K562 (cell line): ENCODE results near the gene PHF10. TPM values are rescaled to one million over a fixed set of nuclear protein-coding genes. Genes with fewer than 3 reads are reported as not detected.
A peak's percentile ranks its signal among the peaks of the same experiment; 100 is the strongest.

ENCODE experiments used
- CEBPG ChIP-seq, 3 experiments: fragments of 200-800 bp in 1 of 3; sonication (Bioruptor generic) in 1 of 3; sonication (generic) in 1 of 3; formaldehyde crosslinking in 1 of 3; IDR thresholded peaks in 2 of 3; conservative IDR thresholded peaks in 1 of 3; 2 replicates each; pipeline versions ENCODE4 v1.6.1 to v1.8.0; 2016 to 2022; ENCODE audit warnings: missing compliant biosample characterization in 2 of 3, missing genetic modification characterization in 2 of 3, mild to moderate bottlenecking in 1 of 3, missing genetic modification reagents in 1 of 3
- CTBP1 ChIP-seq: fragments of 450-650 bp; IDR thresholded peaks from 2 replicates; pipeline ENCODE4 v1.6.1; 2016; ENCODE audit warnings: borderline replicate concordance
- ILF3 ChIP-seq: fragments of 450-650 bp; IDR thresholded peaks from 2 replicates; pipeline ENCODE4 v1.6.1; 2018; ENCODE audit warnings: antibody characterized with exemption, mild to moderate bottlenecking, moderate library complexity, borderline replicate concordance
- KLF16 ChIP-seq: IDR thresholded peaks from 2 replicates; pipeline ENCODE4 v1.6.1; 2016; ENCODE audit warnings: antibody characterized with exemption
- MEF2A ChIP-seq: IDR thresholded peaks from 2 replicates; pipeline ENCODE4 v1.6.1; 2011; ENCODE audit warnings: low read depth, mild to moderate bottlenecking, low read length, moderate library complexity; ENCODE audit not compliant: control insufficient read depth
- NCOR1 ChIP-seq: fragments of 450-650 bp; IDR thresholded peaks from 2 replicates; pipeline ENCODE4 v1.6.1; 2016; ENCODE audit warnings: mild to moderate bottlenecking, moderate library complexity
- NEUROD1 ChIP-seq: fragments of 150-350 bp; IDR thresholded peaks from 2 replicates; pipeline ENCODE4 v1.6.1; 2014; ENCODE audit warnings: borderline replicate concordance, low read length, low read depth; ENCODE audit not compliant: partially characterized antibody
- RBBP5 ChIP-seq: fragments of 200-600 bp; sonication (generic); IDR thresholded peaks from 2 replicates; pipeline ENCODE4 v1.6.1; 2012; ENCODE audit warnings: borderline replicate concordance, mild to moderate bottlenecking, low read length, control low read depth, inconsistent platforms; ENCODE audit not compliant: insufficient read depth, poor library complexity, severe bottlenecking
- RBM17 ChIP-seq: fragments of 200-400 bp; formaldehyde crosslinking; IDR thresholded peaks from 2 replicates; pipeline ENCODE4 v1.6.1; 2017; ENCODE audit warnings: low read depth, mild to moderate bottlenecking, low read length, borderline replicate concordance
- SMC3 ChIP-seq: conservative IDR thresholded peaks from 2 replicates; pipeline ENCODE4 v1.6.1; 2011; ENCODE audit warnings: low read depth, low read length, improper control_type of control experiment; ENCODE audit not compliant: insufficient read depth
- SNIP1 ChIP-seq: fragments of 450-650 bp; IDR thresholded peaks from 2 replicates; pipeline ENCODE4 v1.7.1; 2017; ENCODE audit warnings: low read depth, mild to moderate bottlenecking
- TAL1 ChIP-seq: fragments of 450-650 bp; IDR thresholded peaks from 2 replicates; pipeline ENCODE4 v1.6.1; 2016; ENCODE audit warnings: mild to moderate bottlenecking
- ZNF316 ChIP-seq: fragments of 450-650 bp; IDR thresholded peaks from 2 replicates; pipeline ENCODE4 v1.6.1; 2016
- ZNF347 ChIP-seq: fragments of 450-650 bp; formaldehyde crosslinking; IDR thresholded peaks from 2 replicates; pipeline ENCODE4 v1.4.0; 2020; ENCODE audit warnings: low read depth, mild to moderate bottlenecking, moderate library complexity
- polyA plus RNA-seq, 8 experiments: library from polyadenylated mRNA; depleted of rRNA in 4 of 8; stranded (reverse) in 5 of 8; unstranded in 3 of 8; fragments of >200 nt; fragmentation: Nextera tagmentation in 2 of 8; fragmentation: Illumina TruSeq in 1 of 8; extraction: Ambion mirVana in 2 of 8; extraction: Trizol in 1 of 8; gene quantifications; 2 replicates each; pipeline versions ENCODE4 v1.2.1 to v1.2.3, GENCODE V29; 2011 to 2014; ENCODE audit warnings: inconsistent platforms in 1 of 8, missing spikeins in 1 of 8
- total RNA-seq, 7 experiments: library from RNA; depleted of rRNA in 6 of 7; stranded (reverse); fragments of >200 nt in 6 of 7; fragmentation: Illumina TruSeq in 2 of 7; extraction: Trizol in 2 of 7; gene quantifications; 2 replicates each; pipeline versions ENCODE4 v1.2.1 to v1.2.3, GENCODE V29; 2011 to 2021; ENCODE audit warnings: low replicate concordance in 1 of 7
- TF ChIP-seq, protein P1 (sequence below): sonication (generic); formaldehyde crosslinking; IDR thresholded peaks from 2 replicates; pipeline ENCODE4 v1.8.0; 2023; ENCODE audit warnings: mild to moderate bottlenecking, missing genetic modification reagents
- TF ChIP-seq, protein P2 (sequence below): fragments of 450-650 bp; IDR thresholded peaks from 2 replicates; pipeline ENCODE4 v1.6.1; 2016; ENCODE audit warnings: low read depth
- TF ChIP-seq, protein P3 (sequence below): fragments of 450-650 bp; IDR thresholded peaks from 2 replicates; pipeline ENCODE4 v1.6.1; 2016; ENCODE audit warnings: antibody characterized with exemption

PHF10 gene
- total and polyA plus RNA-seq, 9 of the 15 experiments (the other 6 are each of a cell fraction or from before 2014, with no cell fraction given) = 23.9 to 88.9 (median 46.0) TPM

- TF ChIP-seq, protein P1, sequence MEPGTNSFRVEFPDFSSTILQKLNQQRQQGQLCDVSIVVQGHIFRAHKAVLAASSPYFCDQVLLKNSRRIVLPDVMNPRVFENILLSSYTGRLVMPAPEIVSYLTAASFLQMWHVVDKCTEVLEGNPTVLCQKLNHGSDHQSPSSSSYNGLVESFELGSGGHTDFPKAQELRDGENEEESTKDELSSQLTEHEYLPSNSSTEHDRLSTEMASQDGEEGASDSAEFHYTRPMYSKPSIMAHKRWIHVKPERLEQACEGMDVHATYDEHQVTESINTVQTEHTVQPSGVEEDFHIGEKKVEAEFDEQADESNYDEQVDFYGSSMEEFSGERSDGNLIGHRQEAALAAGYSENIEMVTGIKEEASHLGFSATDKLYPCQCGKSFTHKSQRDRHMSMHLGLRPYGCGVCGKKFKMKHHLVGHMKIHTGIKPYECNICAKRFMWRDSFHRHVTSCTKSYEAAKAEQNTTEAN (CRISPR knock-in tag) = no peak
- no peak for TF ChIP-seq MEF2A
- no peak for TF ChIP-seq TAL1
- TF ChIP-seq, protein P2, sequence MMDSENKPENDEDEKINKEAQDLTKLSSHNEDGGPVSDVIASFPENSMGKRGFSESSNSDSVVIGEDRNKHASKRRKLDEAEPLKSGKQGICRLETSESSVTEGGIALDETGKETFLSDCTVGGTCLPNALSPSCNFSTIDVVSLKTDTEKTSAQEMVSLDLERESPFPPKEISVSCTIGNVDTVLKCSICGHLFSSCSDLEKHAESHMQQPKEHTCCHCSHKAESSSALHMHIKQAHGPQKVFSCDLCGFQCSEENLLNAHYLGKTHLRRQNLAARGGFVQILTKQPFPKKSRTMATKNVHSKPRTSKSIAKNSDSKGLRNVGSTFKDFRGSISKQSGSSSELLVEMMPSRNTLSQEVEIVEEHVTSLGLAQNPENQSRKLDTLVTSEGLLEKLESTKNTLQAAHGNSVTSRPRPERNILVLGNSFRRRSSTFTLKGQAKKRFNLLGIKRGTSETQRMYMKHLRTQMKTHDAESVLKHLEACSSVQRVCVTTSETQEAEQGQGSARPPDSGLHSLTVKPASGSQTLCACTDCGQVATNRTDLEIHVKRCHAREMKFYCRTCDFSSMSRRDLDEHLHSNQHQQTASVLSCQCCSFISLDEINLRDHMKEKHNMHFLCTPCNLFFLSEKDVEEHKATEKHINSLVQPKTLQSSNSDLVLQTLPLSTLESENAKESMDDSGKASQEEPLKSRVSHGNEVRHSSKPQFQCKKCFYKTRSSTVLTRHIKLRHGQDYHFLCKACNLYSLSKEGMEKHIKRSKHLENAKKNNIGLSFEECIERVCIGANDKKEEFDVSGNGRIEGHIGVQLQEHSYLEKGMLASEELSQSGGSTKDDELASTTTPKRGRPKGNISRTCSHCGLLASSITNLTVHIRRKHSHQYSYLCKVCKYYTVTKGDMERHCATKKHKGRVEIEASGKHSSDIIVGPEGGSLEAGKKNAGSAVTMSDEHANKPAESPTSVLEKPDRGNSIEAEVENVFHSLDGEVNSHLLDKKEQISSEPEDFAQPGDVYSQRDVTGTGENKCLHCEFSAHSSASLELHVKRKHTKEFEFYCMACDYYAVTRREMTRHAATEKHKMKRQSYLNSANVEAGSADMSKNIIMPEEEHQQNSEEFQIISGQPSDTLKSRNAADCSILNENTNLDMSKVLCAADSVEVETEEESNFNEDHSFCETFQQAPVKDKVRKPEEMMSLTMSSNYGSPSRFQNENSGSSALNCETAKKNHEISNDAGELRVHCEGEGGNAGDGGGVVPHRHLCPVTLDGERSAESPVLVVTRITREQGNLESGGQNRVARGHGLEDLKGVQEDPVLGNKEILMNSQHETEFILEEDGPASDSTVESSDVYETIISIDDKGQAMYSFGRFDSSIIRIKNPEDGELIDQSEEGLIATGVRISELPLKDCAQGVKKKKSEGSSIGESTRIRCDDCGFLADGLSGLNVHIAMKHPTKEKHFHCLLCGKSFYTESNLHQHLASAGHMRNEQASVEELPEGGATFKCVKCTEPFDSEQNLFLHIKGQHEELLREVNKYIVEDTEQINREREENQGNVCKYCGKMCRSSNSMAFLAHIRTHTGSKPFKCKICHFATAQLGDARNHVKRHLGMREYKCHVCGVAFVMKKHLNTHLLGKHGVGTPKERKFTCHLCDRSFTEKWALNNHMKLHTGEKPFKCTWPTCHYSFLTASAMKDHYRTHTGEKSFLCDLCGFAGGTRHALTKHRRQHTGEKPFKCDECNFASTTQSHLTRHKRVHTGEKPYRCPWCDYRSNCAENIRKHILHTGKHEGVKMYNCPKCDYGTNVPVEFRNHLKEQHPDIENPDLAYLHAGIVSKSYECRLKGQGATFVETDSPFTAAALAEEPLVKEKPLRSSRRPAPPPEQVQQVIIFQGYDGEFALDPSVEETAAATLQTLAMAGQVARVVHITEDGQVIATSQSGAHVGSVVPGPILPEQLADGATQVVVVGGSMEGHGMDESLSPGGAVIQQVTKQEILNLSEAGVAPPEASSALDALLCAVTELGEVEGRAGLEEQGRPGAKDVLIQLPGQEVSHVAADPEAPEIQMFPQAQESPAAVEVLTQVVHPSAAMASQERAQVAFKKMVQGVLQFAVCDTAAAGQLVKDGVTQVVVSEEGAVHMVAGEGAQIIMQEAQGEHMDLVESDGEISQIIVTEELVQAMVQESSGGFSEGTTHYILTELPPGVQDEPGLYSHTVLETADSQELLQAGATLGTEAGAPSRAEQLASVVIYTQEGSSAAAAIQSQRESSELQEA = peak; percentile 73; the same call in 1 of the 2 replicates
- TF ChIP-seq CEBPG (CRISPR knock-in tag; IDR thresholded peaks at IDR 0.05) = no peak
- no peak for TF ChIP-seq CEBPG (tag; conservative IDR thresholded peaks at IDR 0.05 in 1 of 2, IDR thresholded peaks at IDR 0.05 in 1 of 2)
- TF ChIP-seq NEUROD1 = no peak
- peak; percentile 71 for TF ChIP-seq CTBP1
- TF ChIP-seq NCOR1 = no peak
- no peak for TF ChIP-seq KLF16
- TF ChIP-seq ILF3 = no peak
- TF ChIP-seq, protein P3, sequence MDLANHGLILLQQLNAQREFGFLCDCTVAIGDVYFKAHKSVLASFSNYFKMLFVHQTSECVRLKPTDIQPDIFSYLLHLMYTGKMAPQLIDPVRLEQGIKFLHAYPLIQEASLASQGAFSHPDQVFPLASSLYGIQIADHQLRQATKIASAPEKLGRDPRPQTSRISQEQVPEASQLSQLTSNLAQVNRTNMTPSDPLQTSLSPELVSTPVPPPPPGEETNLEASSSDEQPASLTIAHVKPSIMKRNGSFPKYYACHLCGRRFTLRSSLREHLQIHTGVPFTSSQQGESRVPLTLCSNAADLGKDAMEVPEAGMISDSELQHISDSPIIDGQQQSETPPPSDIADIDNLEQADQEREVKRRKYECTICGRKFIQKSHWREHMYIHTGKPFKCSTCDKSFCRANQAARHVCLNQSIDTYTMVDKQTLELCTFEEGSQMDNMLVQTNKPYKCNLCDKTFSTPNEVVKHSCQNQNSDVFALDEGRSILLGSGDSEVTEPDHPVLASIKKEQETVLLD = no peak
- peak; percentile 77 for TF ChIP-seq RBBP5
- TF ChIP-seq RBM17 = no peak
- TF ChIP-seq SMC3 = no peak
- no peak; the same call in 1 of the 2 replicates for TF ChIP-seq SNIP1
- no peak for TF ChIP-seq ZNF347 (CRISPR knock-in tag)
- no peak for TF ChIP-seq ZNF316
Measured at GRCh38 chr6:169723200-169723909, 945 bp downstream of the PHF10 start (continued).
